ENCODE measurements around the gene LRRC10B. TPM values are rescaled to one million over a fixed set of nuclear protein-coding genes. Genes with fewer than 3 reads are reported as not detected.

The LRRC10B gene
- total and polyA plus RNA-seq, 2 of the 8 experiments (the other 6 are each of a cell fraction or from before 2014, with no cell fraction given): 0.47 to 0.71 TPM

GRCh38 chr11:61540528-61540927 is 32.0 kb downstream of the LRRC10B start:
- no peaks in the 10 kb centered on the region for H3K36me3 ChIP-seq (ENCODE audit: control insufficient read depth in 2 of 4, insufficient read depth in 4 of 4, low read length in 3 of 4)
- no peak overlapping the region; the same call in 1 of the 2 replicates for H4K8ac ChIP-seq (ENCODE audit: extremely low read depth, insufficient read depth, low read length)
- POLR2A ChIA-PET (ENCODE audit: partially characterized antibody): interaction anchor here (1.0 to 1.7 kb wide), 4 partner anchors 66 to 178 kb away, joined by 3 to 5 read pairs (median 3); partner anchors contain the start of genes CYB561A3 and TMEM138
- H3K9ac ChIP-seq (replicated peaks in 1 of 4; ENCODE audit: extremely low read depth in 1 of 4, low read depth in 3 of 4, low read length in 3 of 4): no peak overlapping the region
- H3K18ac ChIP-seq (ENCODE audit: extremely low read depth, low read length): 0 out of 2 replicates have a peak overlapping the region, but pooled peaks have one; percentile 4
- H2AFZ ChIP-seq (ENCODE audit: low read length): no peak overlapping the region
- CTCF ChIA-PET (ENCODE audit: partially characterized antibody): interaction anchor here (0.6 to 23.7 kb wide), 20 partner anchors 9 to 181 kb away, joined by 3 to 330 read pairs (median 8); partner anchors contain the start of gene LRRC10B
- 0 out of 2 replicates have a peak overlapping the region, but pooled peaks have one; percentile 95 for H2BK15ac ChIP-seq (ENCODE audit: low read length)
- no peak overlapping the region for H2BK5ac ChIP-seq (ENCODE audit: low read depth, low read length)
- H2BK12ac ChIP-seq (ENCODE audit: low read depth, low read length): peak overlapping the region; percentile 94; the same call in 1 of the 2 replicates
- FAIRE-seq: no peak
- no peaks in the 10 kb centered on the region; a peak in 1 of 4 replicates for H3K9me3 ChIP-seq (ENCODE audit: insufficient read depth in 2 of 2, low read depth in 1 of 2, low read length in 1 of 2)
- H4K91ac ChIP-seq (replicated peaks; ENCODE audit: insufficient read length, low read length): peak overlapping the region; percentile 75
- no peaks in the 10 kb centered on the region for H3K79me2 ChIP-seq (ENCODE audit: control insufficient read depth in 1 of 2, insufficient read depth in 2 of 2, low read length in 2 of 2)
- peaks cover 0 to under 1% of the 10 kb centered on the region in 2 experiments for H4K20me1 ChIP-seq (replicated peaks in 1 of 2; ENCODE audit: control insufficient read depth in 1 of 2, insufficient read depth in 2 of 2, low read length in 2 of 2)
- no peak overlapping the region for H3K27ac ChIP-seq (ENCODE audit: low read depth, low read length)
- no peak overlapping the region for H3K56ac ChIP-seq (replicated peaks; ENCODE audit: insufficient read length, low read depth, low read length)
- H3K23me2 ChIP-seq (ENCODE audit: low read depth, low read length): no peaks in the 10 kb centered on the region
- no peak overlapping the region for H3K14ac ChIP-seq (ENCODE audit: insufficient read length)
- H2BK120ac ChIP-seq (replicated peaks; ENCODE audit: low read depth, low read length): no peak overlapping the region
- no peak overlapping the region for H3K4me2 ChIP-seq (ENCODE audit: insufficient read depth in 1 of 2, low read depth in 2 of 2, low read length in 2 of 2)
- H3K4ac ChIP-seq (replicated peaks; ENCODE audit: insufficient read length, low read depth, low read length): no peak overlapping the region
- DNase-seq (ENCODE audit: low read depth in 1 of 2, low spot score in 2 of 2): no peak
- 87% methylated on average over 8 of the region's 9 CpGs; no CpG with 5 or more reads in 1 of the 2 experiments for WGBS, 2 experiments (ENCODE audit: extremely low coverage in 1 of 2, insufficient coverage in 1 of 2, insufficient read length in 1 of 2, insufficient replicate concordance in 2 of 2, low coverage in 1 of 2, low lambda C conversion rate in 2 of 2, missing lambda C conversion rate in 1 of 2)
- no peaks in the 10 kb centered on the region for H3K79me1 ChIP-seq (ENCODE audit: low read depth, low read length)
- H2AK5ac ChIP-seq (ENCODE audit: low read depth, low read length): peak overlapping the region; percentile 66; the same call in 1 of the 2 replicates
- no peak overlapping the region for H3K23ac ChIP-seq (ENCODE audit: insufficient read length)
- no peak overlapping the region for H4K5ac ChIP-seq (ENCODE audit: insufficient read length, low read depth, low read length)
- H3K27me3 ChIP-seq (replicated peaks in 1 of 4; ENCODE audit: control insufficient read depth in 3 of 4, extremely low read depth in 1 of 4, insufficient read depth in 3 of 4, low read length in 3 of 4): no peaks in the 10 kb centered on the region; a peak in 1 of 7 replicates
- H3K4me1 ChIP-seq (replicated peaks in 1 of 4; ENCODE audit: control insufficient read depth in 3 of 4, insufficient read depth in 4 of 4, low read length in 3 of 4): peaks cover 5 to 35% (median 18%) of the 10 kb centered on the region in 4 experiments
- peak overlapping the region; percentile 80 for H2BK20ac ChIP-seq (ENCODE audit: low read length)
- H3K4me3 ChIP-seq (ENCODE audit: extremely low read depth in 1 of 4, insufficient read depth in 2 of 4, low read depth in 3 of 4, low read length in 4 of 4): no peak overlapping the region
- TF ChIP-seq POLR2A (IDR thresholded peaks at IDR 0.05; ENCODE audit: control extremely low read depth in 1 of 2, low read depth in 2 of 2, low read length in 2 of 2) (no peak), FOSL1 (IDR thresholded peaks at IDR 0.05; ENCODE audit: insufficient read depth, low read depth, low read length) (no peak), SP4 (IDR thresholded peaks at IDR 0.05; ENCODE audit: low read length) (no peak), CTCF (IDR thresholded peaks at IDR 0.05; ENCODE audit: control extremely low read depth in 1 of 3, insufficient read depth in 1 of 3, low read depth in 1 of 3, low read length in 3 of 3) (no peak), NANOG (IDR thresholded peaks at IDR 0.05; ENCODE audit: insufficient read depth, low read depth, low read length, poor library complexity, severe bottlenecking) (no peak), CTBP2 (IDR thresholded peaks at IDR 0.05; ENCODE audit: borderline replicate concordance, insufficient read depth, insufficient read length, low read length) (no peak), KDM1A (IDR thresholded peaks at IDR 0.05; ENCODE audit: borderline replicate concordance, low read length) (no peak), BRCA1 (IDR thresholded peaks at IDR 0.05; ENCODE audit: low read depth, low read length) (no peak)
- TF ChIP-seq, protein P1, sequence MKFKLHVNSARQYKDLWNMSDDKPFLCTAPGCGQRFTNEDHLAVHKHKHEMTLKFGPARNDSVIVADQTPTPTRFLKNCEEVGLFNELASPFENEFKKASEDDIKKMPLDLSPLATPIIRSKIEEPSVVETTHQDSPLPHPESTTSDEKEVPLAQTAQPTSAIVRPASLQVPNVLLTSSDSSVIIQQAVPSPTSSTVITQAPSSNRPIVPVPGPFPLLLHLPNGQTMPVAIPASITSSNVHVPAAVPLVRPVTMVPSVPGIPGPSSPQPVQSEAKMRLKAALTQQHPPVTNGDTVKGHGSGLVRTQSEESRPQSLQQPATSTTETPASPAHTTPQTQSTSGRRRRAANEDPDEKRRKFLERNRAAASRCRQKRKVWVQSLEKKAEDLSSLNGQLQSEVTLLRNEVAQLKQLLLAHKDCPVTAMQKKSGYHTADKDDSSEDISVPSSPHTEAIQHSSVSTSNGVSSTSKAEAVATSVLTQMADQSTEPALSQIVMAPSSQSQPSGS (IDR thresholded peaks at IDR 0.05; ENCODE audit: low read length): no peak
